SK-N-MC (cell line): Measurements from ENCODE around the gene ARHGEF10L.
"Not testable (repeated sequence)": the region's sequence is repeated elsewhere in the genome, so short reads cannot be mapped to it uniquely, and the experiment has no call there.

Source experiments
- DNase-seq: peaks from one replicate; pipeline ENCODE4 v3.0.0-alpha.2; 2011; ENCODE audit warnings: low read depth, low spot score
- H3K27ac ChIP-seq: fragments of 200-600 bp; sonication (generic); 2 replicates; pipeline ENCODE4 v1.5.1; 2016; ENCODE audit warnings: mixed run types
- H3K36me3 ChIP-seq: fragments of 200-600 bp; sonication (generic); 2 replicates; pipeline ENCODE4 v1.6.1; 2017; ENCODE audit warnings: antibody characterized with exemption, low read length, mixed read lengths; ENCODE audit not compliant: insufficient read depth
- H3K4me3 ChIP-seq: fragments of 200-600 bp; sonication (generic); 2 replicates; pipeline ENCODE4 v1.5.1; 2016
- H3K9ac ChIP-seq: fragments of 200-600 bp; sonication (generic); 2 replicates; pipeline ENCODE4 v1.8.0; 2017; ENCODE audit warnings: mixed run types, mixed read lengths; ENCODE audit not compliant: insufficient read length
- H3K9me3 ChIP-seq: fragments of 200-600 bp; sonication (generic); 2 replicates; pipeline ENCODE4 v1.6.1; 2017; ENCODE audit warnings: low read depth, mild to moderate bottlenecking, antibody characterized with exemption, low read length, moderate library complexity, mixed read lengths
- EZH2 ChIP-seq: fragments of 200-600 bp; sonication (generic); IDR thresholded peaks from one replicate; pipeline ENCODE4 v1.6.1; 2017; ENCODE audit warnings: antibody characterized with exemption
- FOXP2 ChIP-seq: optimal IDR thresholded peaks from 2 replicates; pipeline ENCODE3; 2011; ENCODE audit warnings: mild to moderate bottlenecking, moderate library complexity; ENCODE audit not compliant: insufficient read depth; ENCODE audit errors: extremely low read length, control extremely low read depth
- POLR2AphosphoS5 ChIP-seq: IDR thresholded peaks from 2 replicates; pipeline ENCODE4 v1.6.1; 2012; ENCODE audit warnings: mild to moderate bottlenecking, low read depth, low read length, borderline replicate concordance

The ARHGEF10L gene

DNA sequence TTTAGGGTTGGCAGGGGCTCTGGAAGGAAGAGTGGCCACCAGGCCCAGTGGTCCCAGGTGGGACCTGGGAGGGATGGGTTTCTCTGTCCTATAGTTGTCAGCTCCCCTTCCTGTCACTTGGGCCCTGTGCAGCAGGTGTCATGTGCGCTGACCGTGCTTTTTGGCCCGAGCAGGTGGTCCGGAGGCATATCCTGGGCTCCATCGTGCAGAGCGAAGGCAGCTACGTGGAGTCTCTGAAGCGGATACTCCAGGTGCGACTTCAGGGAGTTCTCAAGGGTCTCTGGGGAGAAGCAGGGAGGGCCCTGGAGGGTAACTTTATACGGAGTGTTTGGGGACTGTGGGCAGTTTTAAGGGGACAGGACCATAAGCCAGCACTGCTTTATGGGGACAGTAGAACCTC, 82.2 kb downstream of the ARHGEF10L start:
- Histone ChIP-seq H3K36me3 (no peaks in the 10 kb centered on the region), H3K9ac (no peak overlapping the region), H3K4me3 (no peak overlapping the region), H3K27ac (no peak overlapping the region), H3K9me3 (no peaks in the 10 kb centered on the region)
- DNase-seq: no peak
- TF ChIP-seq EZH2 (no peak), FOXP2 (no peak), POLR2AphosphoS5 (no peak)

DNA sequence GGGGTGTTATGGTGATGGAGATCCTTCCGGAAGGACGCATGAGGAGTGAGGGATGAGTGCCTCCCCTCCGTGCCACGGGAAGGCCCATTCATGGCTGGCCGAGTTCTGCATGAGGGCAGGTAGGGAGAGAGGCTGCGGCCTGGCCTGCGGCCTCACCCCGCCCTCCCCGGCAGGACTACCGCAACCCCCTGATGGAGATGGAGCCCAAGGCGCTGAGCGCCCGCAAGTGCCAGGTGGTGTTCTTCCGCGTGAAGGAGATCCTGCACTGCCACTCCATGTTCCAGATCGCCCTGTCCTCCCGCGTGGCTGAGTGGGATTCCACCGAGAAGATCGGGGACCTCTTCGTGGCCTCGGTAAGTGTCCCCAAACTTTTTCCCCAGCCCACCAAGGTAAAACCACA, 83.3 kb downstream of the ARHGEF10L start:
- Histone ChIP-seq H3K9me3 (no peaks in the 10 kb centered on the region), H3K9ac (no peak overlapping the region), H3K4me3 (no peak overlapping the region), H3K36me3 (no peaks in the 10 kb centered on the region), H3K27ac (no peak overlapping the region)
- DNase-seq: no peak
- TF ChIP-seq EZH2 (no peak), POLR2AphosphoS5 (no peak), FOXP2 (no peak)

DNA sequence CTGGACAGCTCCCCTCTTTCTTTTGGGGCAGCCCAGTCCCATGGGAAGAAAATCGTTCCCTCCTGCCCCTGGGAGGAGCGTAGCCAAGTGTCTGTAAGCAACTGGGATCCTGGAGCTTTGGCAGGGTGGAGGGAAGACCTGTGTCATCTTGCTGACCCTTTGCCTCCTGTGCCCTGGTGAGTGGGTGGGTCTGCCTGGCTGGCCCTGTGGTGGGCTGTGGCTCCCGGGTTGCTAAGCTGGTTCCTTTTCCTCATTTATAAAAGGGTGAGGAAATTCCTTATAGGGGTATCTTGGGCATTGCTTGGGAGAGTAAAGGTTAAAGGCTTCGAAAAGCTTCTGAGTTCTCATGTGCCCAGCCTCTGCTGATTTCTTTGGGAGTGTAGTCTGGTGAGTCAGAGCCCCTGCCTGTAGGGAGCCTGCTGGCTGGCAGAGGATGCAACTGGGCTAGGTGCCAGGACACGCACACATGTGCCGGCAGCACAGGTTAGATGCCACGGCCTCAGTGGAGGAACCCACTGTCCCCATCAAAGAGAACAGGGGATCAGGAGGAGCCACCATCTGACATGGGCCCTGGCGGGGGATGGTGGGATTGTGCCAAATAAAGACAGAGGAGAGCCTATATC, 85.2 kb downstream of the ARHGEF10L start:
- no peak for DNase-seq
- Histone ChIP-seq H3K9ac (no peak overlapping the region), H3K27ac (no peak overlapping the region), H3K9me3 (no peaks in the 10 kb centered on the region), H3K4me3 (no peak overlapping the region), H3K36me3 (no peaks in the 10 kb centered on the region)
- TF ChIP-seq EZH2: no peak
- TF ChIP-seq FOXP2: no peak
- no peak for TF ChIP-seq POLR2AphosphoS5

DNA sequence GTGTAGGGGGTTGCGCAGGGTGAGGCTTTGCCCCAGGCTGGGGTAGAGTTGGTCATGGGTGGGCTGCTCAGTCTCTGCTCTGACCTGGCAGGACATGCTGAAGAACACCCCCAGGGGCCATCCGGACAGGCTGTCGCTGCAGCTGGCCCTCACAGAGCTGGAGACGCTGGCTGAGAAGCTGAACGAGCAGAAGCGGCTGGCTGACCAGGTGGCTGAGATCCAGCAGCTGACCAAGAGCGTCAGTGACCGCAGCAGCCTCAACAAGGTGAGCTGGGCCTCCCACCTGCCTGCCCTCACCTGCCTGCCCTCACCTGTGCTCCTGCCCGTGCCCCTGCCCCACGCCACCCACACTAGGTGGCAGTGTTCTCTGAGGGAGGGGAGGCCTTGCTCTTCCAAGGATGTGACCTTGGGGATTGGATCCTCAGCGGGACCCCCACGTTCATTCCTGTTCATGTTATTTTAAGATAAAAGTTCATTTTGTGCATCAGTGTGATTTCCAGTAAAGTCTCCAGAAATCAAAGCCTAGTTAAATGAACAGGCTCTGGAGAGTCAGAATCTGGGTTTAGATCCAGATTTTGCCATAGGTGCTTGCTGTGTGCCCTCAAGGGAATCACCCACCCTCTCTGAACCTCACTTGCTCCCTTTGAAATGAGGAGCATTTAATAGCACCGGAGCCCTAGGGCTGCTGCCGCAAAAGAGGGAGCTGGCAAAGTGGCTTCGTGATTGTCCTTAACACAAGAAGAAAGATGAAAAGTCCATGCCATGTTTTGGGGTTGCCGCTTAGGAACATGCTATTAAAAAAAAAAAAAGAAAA, 87.9 kb downstream of the ARHGEF10L start:
- Histone ChIP-seq H3K9me3 (no peaks in the 10 kb centered on the region), H3K9ac (no peak overlapping the region), H3K27ac (no peak overlapping the region), H3K4me3 (no peak overlapping the region), H3K36me3 (no peaks in the 10 kb centered on the region)
- TF ChIP-seq POLR2AphosphoS5 (no peak), EZH2 (no peak), FOXP2 (no peak)
- no peak for DNase-seq

- not testable (repeated sequence) for H3K9me3 ChIP-seq, H3K36me3 ChIP-seq, DNase-seq, H3K4me3 ChIP-seq, H3K9ac ChIP-seq, H3K27ac ChIP-seq
These were observed 89.5 kb downstream of the ARHGEF10L start for GRCh38 chr1:17629046-17629445.

- no peaks in the 10 kb centered on the region for H3K36me3 ChIP-seq
- no peak overlapping the region for H3K4me3 ChIP-seq
- H3K27ac ChIP-seq: no peak overlapping the region
- no peaks in the 10 kb centered on the region for H3K9me3 ChIP-seq
- no peak for TF ChIP-seq POLR2AphosphoS5
- TF ChIP-seq FOXP2: no peak
- no peak for TF ChIP-seq EZH2
- no peak for DNase-seq
- no peak overlapping the region for H3K9ac ChIP-seq
These were observed 90.0 kb downstream of the ARHGEF10L start for GRCh38 chr1:17629460-17629859.

- Histone ChIP-seq H3K4me3 (no peak overlapping the region), H3K9ac (no peak overlapping the region), H3K9me3 (no peaks in the 10 kb centered on the region), H3K27ac (no peak overlapping the region), H3K36me3 (no peaks in the 10 kb centered on the region)
- no peak for DNase-seq
- TF ChIP-seq EZH2: no peak
- no peak for TF ChIP-seq FOXP2
- TF ChIP-seq POLR2AphosphoS5: no peak
These were observed 90.7 kb downstream of the ARHGEF10L start for GRCh38 chr1:17630048-17630830.

GRCh38 chr1:17630986-17631385, 91.5 kb downstream of the ARHGEF10L start:
- H3K27ac ChIP-seq: no peak overlapping the region
- TF ChIP-seq EZH2: no peak
- no peak for TF ChIP-seq FOXP2
- TF ChIP-seq POLR2AphosphoS5: no peak
- no peaks in the 10 kb centered on the region for H3K36me3 ChIP-seq
- H3K4me3 ChIP-seq: no peak overlapping the region
- no peak for DNase-seq
- H3K9ac ChIP-seq: no peak overlapping the region
- H3K9me3 ChIP-seq: no peaks in the 10 kb centered on the region

- no peaks in the 10 kb centered on the region for H3K36me3 ChIP-seq
These were observed 91.9 kb downstream of the ARHGEF10L start for GRCh38 chr1:17631410-17631809.

More at GRCh38 chr1:17631410-17631809, 91.9 kb downstream of the ARHGEF10L start:
- no peaks in the 10 kb centered on the region for H3K9me3 ChIP-seq
- no peak overlapping the region for H3K9ac ChIP-seq
- no peak for TF ChIP-seq EZH2
- TF ChIP-seq POLR2AphosphoS5: no peak
- TF ChIP-seq FOXP2: no peak
- DNase-seq: no peak
- H3K27ac ChIP-seq: no peak overlapping the region
- H3K4me3 ChIP-seq: no peak overlapping the region
